HG03469 (cell line): Measurements from ENCODE around the gene SUSD1.
A peak's percentile ranks its signal among the peaks of the same experiment; 100 is the strongest.

Experiments
- ATAC-seq: cut with Tn5 transposase; IDR thresholded peaks from one replicate; pipeline ENCODE4 v1.9.1; 2021; ENCODE audit warnings: mild to moderate bottlenecking, moderate library complexity, moderate number of reproducible peaks; ENCODE audit not compliant: unreplicated experiment

The SUSD1 gene

DNA sequence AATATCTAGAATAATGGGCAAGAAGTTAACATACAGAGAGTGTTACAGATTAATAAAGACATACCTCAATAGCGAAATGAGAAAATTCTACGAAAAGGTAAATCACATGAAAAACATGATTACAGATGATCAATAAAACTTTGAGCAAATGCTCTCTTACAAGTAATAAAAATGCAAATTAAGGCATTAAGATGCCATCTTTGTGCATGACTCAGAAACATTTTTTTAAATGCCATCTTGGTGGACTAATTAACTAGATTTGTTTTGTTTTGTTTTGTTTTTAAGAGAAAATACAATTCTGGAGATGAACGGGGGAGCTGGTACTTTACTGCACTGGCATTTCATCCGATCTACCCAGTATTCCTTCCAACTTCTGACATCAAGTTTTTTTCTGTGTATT, 130.2 kb downstream of the SUSD1 start:
- no peak for ATAC-seq

DNA sequence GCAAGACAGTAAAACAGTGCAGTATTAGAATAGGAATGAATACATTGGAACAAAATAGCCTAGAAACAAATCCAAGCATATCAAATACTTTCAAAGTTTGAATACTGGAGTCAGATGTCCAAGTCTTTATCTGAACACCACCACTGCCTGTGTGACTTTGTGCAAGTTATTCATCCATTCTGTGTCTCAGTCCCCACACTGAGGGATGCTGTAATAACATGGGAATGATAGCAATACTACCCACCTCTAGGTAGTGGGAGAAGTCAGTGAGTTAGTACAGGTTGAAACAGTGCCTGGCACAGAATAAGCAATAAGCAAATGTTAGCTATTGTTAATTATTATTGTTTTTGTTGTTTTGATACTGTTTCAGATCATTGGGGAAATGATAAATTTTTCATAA, 130.9 kb downstream of the SUSD1 start:
- ATAC-seq = no peak

DNA sequence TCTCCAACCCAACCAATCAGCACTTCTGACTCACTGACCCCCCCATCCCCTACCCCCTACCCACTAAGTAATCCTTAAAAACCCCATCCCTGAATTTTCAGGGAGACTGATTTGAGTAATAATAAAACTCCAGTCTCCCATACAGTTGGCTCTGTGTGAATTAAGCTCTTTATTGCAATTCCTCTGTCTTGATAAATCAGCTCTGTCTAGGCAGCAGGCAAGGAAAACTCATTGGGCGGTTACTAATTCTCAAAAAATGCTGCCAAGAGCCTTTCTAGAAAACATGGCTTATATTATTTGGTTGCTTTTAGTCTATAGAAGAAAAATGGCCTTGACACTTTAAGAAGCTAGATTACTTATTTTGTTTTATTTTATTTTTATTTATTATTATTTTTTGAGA, 131.7 kb downstream of the SUSD1 start:
- ATAC-seq = no peak

DNA sequence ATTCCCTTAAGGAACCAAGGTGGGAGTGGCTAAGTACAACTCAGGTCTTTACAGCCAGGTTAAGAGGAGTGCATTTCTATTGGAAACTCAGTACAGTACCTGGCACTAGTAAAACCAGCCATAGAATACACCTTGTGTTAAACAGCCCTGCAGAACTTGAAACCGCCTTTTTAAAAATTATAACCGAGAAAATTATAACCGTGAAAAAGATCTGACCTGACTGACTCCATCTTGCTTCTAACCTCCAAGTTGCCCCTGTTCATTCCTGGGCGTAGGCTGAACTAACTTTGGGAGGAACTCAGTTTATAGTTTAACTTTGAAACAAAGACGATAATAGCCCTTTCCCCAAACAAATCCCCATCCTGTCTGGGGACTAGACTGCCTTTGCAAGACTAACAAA, 132.3 kb downstream of the SUSD1 start:
- no peak for ATAC-seq

DNA sequence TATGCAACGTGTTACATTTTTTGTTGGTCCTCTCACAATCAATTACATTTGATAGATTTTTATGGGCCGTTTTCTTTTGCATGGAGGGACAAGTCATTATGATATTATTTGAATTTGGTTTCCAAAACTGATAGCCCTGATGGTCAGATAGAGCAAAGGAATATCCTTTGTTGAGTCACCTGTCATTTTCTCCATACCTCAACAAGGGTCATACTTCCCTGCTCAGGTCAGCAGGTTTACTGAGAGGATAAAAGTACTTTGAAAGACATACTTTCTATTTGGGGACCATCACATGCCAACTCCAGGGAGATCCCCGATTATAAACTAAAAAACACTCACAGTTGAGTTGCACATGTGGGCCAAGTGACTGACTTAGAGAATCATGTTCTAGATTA, 132.9 kb downstream of the SUSD1 start:
- no peak for ATAC-seq

DNA sequence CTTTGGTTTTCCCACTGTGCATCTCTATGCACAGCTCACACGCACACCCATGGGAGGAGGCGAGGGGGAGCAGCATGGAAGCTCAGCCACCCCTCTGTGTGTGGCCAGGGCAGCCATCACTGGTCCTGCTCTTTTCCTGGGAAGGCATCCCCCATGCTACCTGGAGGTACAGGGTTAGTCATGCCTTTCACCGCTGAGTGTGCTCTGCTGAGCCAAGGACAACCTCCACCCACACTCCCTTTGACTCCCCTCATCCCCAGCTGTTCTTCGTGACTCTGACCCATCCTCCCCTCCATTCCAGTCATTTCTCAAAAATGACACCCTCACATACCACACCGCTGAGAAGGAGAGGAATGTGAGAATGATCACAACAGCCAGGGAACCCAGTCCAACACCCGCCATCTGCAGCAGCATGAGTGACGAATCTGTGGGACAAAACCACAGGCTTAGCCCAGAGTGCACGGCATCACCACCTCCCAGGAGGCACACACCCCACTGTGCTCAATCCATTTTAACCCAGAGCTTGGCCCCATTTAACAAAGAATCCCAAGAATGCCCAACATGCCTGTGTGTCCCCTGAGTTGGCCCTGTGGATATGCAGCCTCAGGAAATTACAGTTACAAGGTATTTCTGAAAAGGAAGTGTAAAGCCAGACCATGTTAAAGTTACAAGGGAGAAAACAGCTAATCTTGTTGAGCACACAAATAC, 133.4 kb downstream of the SUSD1 start:
- ATAC-seq = no peak

DNA sequence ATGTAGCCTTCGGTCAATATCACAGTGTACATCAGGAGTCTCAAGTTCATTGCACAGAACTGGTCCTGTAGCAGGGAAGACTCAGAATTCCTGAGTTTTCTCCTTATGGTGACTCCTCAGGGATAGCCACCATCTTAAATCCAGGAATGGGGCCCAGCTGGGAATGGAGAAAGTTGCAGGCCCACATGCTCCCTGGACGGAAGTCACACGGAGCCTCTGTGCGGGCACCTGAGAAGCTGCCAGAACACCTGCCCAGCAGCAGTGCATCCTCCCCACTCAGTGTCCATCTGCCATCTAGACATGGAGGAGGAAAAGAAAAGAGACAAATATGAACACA, 133.9 kb downstream of the SUSD1 start:
- ATAC-seq = no peak

DNA sequence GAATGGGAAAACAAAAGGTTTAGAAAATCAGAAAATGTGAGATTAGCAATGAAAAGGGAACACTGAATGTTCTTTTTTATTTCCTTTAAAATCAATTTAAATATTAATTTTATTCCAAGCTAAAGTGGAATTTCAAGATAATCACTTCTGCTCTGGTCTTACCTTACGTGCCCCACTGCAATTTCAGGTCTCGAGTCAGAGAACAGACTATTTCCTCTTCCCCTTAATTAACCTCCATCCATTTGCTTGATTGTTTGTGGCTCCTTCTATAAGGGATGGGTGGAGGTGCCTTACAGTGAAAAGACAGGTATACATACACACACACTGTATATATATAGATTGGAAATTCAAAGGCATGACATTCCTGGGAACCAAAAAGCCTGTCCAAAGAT, 137.1 kb downstream of the SUSD1 start:
- ATAC-seq = no peak

DNA sequence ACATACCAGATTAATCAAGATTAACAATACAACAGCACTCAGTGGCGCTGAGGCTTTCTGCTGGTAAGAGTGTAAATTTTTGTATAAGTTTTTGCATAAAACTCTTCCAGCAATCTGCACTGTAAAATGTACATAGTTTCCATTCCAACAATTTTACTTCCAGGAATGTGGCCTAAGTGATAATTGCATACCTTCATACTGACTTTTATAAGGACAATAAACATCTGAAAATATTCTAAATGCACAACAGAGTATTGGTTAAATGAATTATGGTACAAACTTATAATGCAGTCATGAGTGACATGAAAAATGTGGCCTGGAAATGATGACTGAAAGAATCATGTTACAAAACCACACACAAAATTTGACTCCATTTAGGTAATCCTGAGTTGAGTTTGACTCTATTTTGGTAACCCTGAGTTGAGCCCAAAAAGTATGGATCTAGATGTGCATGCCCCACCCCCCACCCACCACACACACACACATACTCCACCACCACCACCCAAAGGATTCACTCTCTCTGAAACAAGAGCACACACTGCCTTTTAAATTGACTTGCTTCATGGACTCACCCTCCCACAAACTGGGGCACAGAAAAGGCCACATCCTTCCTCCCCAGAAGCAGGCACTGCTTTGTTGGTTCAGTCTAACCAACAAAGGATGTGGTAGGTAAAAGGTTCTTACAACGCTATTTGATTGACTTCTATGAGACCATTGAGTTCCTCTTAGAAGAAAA, 137.6 kb downstream of the SUSD1 start:
- ATAC-seq = peak; percentile 35

DNA sequence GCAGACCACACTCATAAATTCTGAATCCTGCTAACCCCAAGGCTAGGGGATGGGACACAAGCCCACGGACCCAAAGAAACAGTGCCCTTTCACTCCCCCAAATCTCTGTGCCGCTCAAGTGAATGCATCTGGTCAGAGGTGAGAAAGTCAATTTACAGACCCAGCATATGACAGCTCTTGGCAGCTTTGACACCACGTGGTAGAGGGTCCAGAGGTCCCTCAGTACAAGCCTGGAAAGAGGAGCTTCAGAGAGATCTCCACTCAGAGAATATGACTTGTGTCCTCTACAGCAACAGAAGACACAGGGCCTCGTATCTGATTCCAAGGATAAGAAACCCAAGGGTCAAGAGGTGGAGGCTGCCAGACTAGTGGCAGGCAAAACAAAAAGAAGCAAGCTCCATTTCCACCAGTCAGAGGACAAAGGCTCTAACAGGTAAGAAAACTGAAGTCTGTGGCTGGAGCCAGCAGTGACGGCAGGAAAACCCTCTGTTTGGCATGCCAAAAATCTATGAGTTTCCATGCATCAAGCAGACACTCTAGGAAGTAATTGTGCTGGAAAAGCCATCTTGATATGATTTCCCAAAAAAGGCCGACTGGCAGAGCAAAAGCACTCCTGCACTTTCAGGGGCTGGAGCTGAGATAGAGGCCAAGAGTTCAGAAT, 139.8 kb downstream of the SUSD1 start:
- no peak for ATAC-seq

DNA sequence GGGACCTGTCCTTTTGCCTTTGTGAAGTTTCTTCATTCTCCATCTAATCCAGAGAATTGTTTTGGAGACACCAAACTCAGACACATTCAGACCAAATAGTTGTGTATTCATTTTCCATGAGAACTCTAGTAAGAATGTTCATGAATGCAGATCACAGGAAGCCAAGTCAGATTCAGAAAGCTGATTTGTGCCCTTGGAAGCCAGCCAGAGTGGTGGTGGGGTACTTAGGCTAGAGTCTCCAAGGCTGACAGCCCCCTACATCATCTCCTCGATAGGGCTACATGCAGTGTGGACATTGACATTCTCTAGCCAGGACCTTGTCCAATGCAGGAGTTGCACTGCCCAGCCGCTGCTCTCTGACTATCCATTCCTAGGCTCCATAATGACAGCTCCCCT, 140.9 kb downstream of the SUSD1 start:
- ATAC-seq = no peak

DNA sequence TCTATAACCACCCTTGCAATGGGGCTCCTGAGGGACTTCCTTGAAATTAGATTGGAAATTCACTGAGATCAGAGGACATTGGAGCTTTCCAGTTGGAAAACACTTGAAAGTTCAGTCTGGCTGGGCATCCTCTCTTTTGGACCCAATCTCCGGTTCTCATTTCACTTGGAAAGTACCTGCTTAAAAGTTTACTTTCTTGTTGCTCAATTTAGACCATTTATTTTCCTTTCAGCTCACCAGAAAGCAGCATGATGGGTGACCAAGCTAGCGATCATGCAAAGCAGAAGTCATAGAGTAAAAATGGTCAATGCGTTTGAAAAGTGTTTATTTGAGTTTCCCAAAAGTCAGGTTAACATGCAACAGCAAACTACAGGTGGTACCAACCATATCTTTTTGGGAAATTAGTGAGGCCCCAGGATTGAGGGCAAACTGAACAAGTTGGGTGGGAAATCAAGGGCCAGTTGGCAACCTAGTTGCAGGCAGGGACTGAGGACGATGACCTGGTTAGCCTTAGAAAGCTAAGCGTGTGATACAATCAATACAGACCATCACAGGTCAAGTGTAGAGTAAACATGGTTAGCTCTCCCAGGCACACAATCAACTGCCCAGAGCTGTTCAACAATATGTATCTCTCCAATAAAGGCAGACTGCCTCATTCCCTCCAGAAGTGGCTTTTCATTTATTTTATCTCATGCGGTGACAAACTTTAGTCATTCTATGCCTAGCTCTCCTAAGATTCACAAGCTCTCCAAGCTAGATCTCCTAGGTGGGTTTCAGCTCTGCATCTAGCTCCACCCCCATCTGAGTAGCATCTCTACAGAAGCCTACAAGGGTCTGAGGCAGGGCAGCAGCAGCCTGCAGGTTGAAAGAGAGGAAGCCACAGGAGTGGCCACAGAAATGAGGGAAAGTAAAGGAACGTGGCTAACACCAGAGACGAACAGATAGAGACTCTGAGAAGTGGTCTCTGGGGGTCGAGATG, 141.6 kb downstream of the SUSD1 start:
- no peak for ATAC-seq

DNA sequence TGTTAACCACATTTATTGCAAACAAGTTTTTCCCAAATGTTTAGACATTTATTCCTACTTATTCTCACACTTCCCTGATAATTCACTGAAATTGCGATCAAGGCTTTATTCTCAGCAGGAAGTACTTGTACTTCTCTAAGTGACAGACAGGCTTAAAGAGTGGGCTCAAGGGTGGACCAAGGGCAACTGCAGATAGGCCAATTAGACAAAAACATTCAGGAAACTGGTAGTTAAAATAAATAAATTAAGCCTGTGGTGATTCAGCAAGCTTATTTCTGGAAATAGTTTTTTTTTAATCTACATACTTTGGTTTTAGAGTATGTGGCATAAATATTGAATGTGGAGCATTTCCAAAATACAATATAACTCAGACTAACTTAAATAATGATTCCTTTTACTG, 142.4 kb downstream of the SUSD1 start:
- ATAC-seq = no peak

DNA sequence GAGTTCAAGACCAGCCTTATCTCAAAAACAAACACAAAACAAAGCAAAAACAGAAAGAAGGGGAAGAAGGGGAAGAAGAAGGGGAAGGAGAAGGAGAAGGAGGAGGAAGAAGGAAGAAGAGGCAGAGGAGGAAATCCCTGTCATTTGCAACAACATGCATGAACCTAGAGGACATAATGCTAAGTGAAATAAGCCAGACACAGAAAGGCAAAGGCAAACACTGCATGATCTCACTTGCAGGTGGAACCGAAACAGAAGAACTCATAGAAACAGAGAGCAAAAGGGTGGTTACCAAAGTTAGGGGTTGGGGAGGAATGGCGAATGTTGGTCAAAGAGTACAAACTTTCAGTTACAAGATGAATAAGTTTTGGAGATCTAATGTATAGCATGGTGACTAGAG, 143.1 kb downstream of the SUSD1 start:
- ATAC-seq = peak; percentile 32

DNA sequence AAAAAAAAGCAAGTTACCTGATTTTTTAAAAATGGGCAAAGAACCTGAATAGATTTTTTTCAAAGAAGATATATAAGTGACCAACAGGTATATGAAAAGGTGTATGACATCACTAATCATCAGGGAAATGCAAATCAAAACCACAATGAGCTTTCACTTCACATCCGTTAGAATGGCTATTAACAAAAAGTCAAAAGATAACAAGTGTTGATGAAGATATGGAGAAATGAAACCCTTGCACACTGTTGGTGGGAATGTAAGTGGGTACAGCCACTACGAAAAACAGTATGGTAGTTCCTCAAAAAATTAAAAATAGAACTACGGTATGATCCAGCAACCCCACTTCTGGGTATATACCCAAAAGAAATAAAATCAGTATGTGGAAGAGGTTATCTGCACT, 143.7 kb downstream of the SUSD1 start:
- no peak for ATAC-seq

DNA sequence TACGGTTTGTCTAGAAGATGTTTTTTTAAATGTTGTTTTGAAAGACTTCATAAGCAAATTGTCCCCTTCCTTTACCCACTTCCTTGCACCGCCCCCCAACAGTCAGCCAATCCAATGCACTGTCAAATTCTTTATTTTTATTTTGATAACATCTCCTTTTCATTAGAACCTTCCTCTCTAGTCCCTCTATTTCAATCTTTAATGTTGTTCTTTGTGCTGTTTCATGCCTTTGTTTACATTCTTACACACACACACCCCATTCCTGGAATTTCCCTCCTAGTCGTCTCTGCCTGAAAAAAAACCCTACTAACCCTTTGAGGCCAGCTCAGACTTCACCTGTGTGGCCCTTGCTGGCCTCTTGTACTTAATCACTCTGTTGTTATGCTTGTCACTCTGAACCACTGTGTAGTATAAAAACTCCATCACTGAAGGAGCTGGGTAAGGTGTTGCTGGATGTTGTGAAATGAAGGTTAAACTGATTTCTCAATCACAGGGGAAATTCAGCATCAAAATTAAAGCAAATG, 145.1 kb downstream of the SUSD1 start:
- no peak for ATAC-seq

DNA sequence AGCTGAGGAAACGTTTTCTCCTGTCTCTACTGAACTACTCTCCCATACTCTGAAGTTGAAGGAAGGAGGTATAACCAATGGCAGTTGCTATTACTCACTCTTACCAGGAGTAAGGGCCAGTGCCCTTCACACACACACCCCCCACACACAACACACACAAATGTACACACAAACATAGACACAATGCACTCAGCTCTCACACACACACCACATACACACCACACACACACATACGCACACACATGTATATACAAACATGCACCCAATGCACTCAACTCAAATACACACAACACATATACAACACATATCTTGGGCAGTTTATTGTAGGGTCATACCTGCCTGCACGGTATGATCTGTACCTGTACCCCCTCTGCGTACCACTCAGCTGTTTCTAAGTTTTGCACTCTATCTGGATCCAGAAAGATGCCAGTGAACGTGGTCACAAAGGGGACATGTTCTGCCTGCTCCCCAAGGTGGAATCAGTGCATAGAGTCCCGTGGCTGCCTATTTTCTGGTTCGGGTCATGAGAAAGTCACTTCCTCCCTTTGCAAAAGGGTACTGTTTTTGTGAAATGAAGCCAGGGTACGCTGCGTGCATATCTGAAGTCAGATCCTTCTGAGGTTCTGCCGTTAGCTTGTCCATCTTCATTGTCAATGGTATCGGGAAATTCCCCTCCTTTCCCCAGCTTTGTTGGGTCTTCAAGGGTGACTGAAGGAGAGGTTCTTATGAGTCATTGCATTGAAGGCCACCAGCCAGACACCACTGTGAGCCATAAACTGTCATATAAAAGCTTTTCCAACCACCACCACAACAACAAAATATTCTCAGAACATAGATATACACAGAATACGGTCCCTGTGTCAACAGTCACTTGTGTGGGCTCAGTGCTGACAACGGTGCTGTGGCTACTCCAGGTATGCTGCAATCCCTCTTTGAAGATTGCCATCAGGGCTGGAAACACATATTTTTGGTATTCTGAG, 146.6 kb downstream of the SUSD1 start:
- peak; percentile 35 for ATAC-seq

DNA sequence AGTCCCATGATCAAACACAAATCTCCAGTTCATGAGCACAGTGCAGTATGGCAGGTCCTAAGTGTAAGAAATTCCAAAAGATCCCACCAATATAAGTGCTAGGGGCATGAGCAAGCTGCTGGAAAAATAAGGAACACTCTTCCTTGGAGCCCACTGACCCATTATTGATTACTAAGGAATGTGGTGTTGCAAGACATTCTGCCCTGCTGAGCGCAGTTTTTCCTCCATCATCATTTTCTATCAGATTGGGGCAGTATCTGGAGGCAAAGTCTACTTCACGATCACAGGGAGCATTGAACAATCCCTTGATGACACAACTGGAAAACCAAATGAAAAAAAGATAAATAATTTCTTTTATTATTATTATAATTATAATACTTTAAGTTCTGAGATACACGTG, 149.2 kb downstream of the SUSD1 start:
- no peak for ATAC-seq

DNA sequence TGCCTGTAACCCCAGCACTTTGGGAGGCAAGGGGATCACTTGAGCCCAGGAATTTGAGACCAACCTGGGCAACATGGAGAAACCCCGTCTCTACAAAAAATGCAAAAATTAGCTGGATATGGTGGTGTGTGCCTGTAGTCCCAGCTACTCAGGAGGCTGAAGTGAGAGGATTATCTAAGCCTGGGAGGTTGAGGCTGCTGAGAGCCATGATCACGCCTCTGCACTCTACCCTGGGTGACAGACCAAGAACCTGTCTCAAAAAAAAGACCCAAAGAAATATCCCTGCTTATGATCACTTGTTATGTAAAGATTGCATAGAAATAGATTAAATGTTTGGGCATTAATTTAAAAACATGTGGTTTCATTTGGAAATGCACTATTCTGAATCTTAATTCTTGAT, 153.4 kb downstream of the SUSD1 start:
- no peak for ATAC-seq
